Stimulated activated CD8-positive, alpha-beta memory T cell treated with anti-CD3 and anti-CD28 coated beads, Interleukin-2, amount 100 ng/mL, for 1 hour (primary cell): Measurements from ENCODE around the gene GJB4.
"Not testable (repeated sequence)": the region's sequence is repeated elsewhere in the genome, so short reads cannot be mapped to it uniquely, and the experiment has no call there.

Experiments used
- DNase-seq, 2 donors: peaks; one replicate each; pipeline ENCODE4 v3.0.0-alpha.2; 2020; ENCODE audit warnings: low read depth in 2 of 2

Gene GJB4

GRCh38 chr1:34759503-34760357 is at the start of gene GJB4:
Gene GJB4 (plus strand): TSS chr1:34759740. CDS start chr1:34761255, 1,515 bp downstream.
- DNase-seq, result no peak

GRCh38 chr1:34710812-34711211 is 48.7 kb upstream of the GJB4 start:
- no peak for DNase-seq

GRCh38 chr1:34711485-34711884 is 48.1 kb upstream of the GJB4 start:
- DNase-seq, result no peak

- DNase-seq, result no peak
These were observed 47.4 kb upstream of the GJB4 start for GRCh38 chr1:34712007-34712688.

GRCh38 chr1:34713443-34713842 is 46.1 kb upstream of the GJB4 start:
- DNase-seq, result no peak

- DNase-seq, result no peak
These were observed 45.2 kb upstream of the GJB4 start for GRCh38 chr1:34714386-34714785.

- DNase-seq, result no peak
These were observed 44.4 kb upstream of the GJB4 start for GRCh38 chr1:34715139-34715538.

GRCh38 chr1:34721241-34721640 is 38.3 kb upstream of the GJB4 start:
- DNase-seq, result no peak

GRCh38 chr1:34721646-34722355 is 37.7 kb upstream of the GJB4 start:
- DNase-seq, result no peak

- no peak for DNase-seq
These were observed 32.7 kb upstream of the GJB4 start for GRCh38 chr1:34726861-34727260.

- no peak for DNase-seq
These were observed 29.1 kb upstream of the GJB4 start for GRCh38 chr1:34730485-34730884.

GRCh38 chr1:34732831-34733230 is 26.7 kb upstream of the GJB4 start:
- not testable (repeated sequence) for DNase-seq

GRCh38 chr1:34736692-34737091 is 22.8 kb upstream of the GJB4 start:
- no peak for DNase-seq

- DNase-seq, result not testable (repeated sequence)
These were observed 22.3 kb upstream of the GJB4 start for GRCh38 chr1:34737236-34737635.

GRCh38 chr1:34739613-34740012 is 19.9 kb upstream of the GJB4 start:
- DNase-seq, result no peak

GRCh38 chr1:34740161-34740868 is 19.2 kb upstream of the GJB4 start:
- no peak for DNase-seq

- DNase-seq, result peak; percentile 48 to 49
These were observed 16.8 kb upstream of the GJB4 start for GRCh38 chr1:34742667-34743270.

GRCh38 chr1:34743775-34744174 is 15.8 kb upstream of the GJB4 start:
- no peak for DNase-seq

- DNase-seq, result no peak
These were observed 14.7 kb upstream of the GJB4 start for GRCh38 chr1:34744851-34745250.

GRCh38 chr1:34745666-34746065 is 13.9 kb upstream of the GJB4 start:
- no peak for DNase-seq

- no peak for DNase-seq
These were observed 13.4 kb upstream of the GJB4 start for GRCh38 chr1:34746101-34746500.
